HepG2 (cell line): ENCODE measurements around the gene MSL2. TPM values are rescaled to one million over a fixed set of nuclear protein-coding genes. Genes with fewer than 3 reads are reported as not detected.

Experiments
- ATAC-seq: fragments of 200-7000 bp; cut with Tn5 transposase; 3 replicates; pipeline ENCODE4 v1.9.1; 2020; ENCODE audit warnings: mild to moderate bottlenecking, moderate library complexity
- BruUV-seq: library from RNA; stranded (reverse); fragments of 400-500 nt; replicated peaks from 2 replicates; lab custom pipeline; 2021; lab: Mats Ljungman, UMichigan
- CTCF ChIA-PET: fragments of 300-600 bp; formaldehyde crosslinking; extraction: SDS; loops from one replicate; lab custom pipeline; 2021; ENCODE audit warnings: low total read pairs, inconsistent platforms, low intra/inter-chr PET ratio; lab: Yijun Ruan, JAX
- POLR2A ChIA-PET: fragments of 350-600 bp; sonication (Branson Sonifier 250); formaldehyde crosslinking; loops from one replicate; lab custom pipeline; 2020; ENCODE audit warnings: antibody characterized with exemption, inconsistent platforms; lab: Yijun Ruan, JAX
- DNase-seq: peaks from one replicate; pipeline ENCODE4 v3.0.0-alpha.2; 2015; ENCODE audit warnings: low spot score
- FAIRE-seq: peaks from 3 replicates; lab custom pipeline; 2011; peaks lifted over from hg19 to GRCh38; lab: Jason Lieb, UNC
- H2AFZ ChIP-seq: one replicate; pipeline ENCODE4 v1.6.1; 2011; ENCODE audit warnings: low read length, inconsistent platforms
- H3K27ac ChIP-seq: fragments of 300-600 bp; 3 replicates; pipeline ENCODE4 v1.8.0; 2011; ENCODE audit warnings: mixed run types, mild to moderate bottlenecking, mixed read lengths, low read length, inconsistent platforms; ENCODE audit not compliant: insufficient read depth; ENCODE audit errors: extremely low read length
- H3K27me3 ChIP-seq, 2 experiments: fragments of 200-600 bp in 1 of 2; 2 replicates in 1 of 2; 3 replicates in 1 of 2; pipeline versions ENCODE4 v1.6.0 to v1.8.0; 2011; ENCODE audit warnings: low read length in 2 of 2, mild to moderate bottlenecking in 2 of 2, moderate library complexity in 2 of 2, inconsistent platforms in 1 of 2; ENCODE audit not compliant: insufficient read depth in 2 of 2, control insufficient read depth in 1 of 2
- H3K36me3 ChIP-seq, 2 experiments: fragments of 200-600 bp in 1 of 2; replicated peaks in 1 of 2; 2 replicates in 1 of 2; 3 replicates in 1 of 2; pipeline versions ENCODE4 v1.5.1 to v1.8.0; 2011; ENCODE audit warnings: low read length in 2 of 2, inconsistent platforms in 1 of 2; ENCODE audit not compliant: insufficient read depth in 2 of 2, control insufficient read depth in 1 of 2
- H3K4me1 ChIP-seq: 2 replicates; pipeline ENCODE4 v1.5.1; 2012; ENCODE audit warnings: low read length, inconsistent platforms; ENCODE audit not compliant: insufficient read depth
- H3K4me2 ChIP-seq: 2 replicates; pipeline ENCODE4 v1.6.0; 2011; ENCODE audit warnings: low read depth, low read length, inconsistent platforms
- H3K4me3 ChIP-seq, 3 experiments: fragments of 200-600 bp in 1 of 3; sonication (generic), shearing (Covaris generic) in 1 of 3; replicated peaks in 1 of 3; 2 replicates each; pipeline ENCODE4 v1.5.1; 2011 to 2016; ENCODE audit warnings: low read length in 3 of 3, inconsistent platforms in 2 of 3, low read depth in 2 of 3, mild to moderate bottlenecking in 2 of 3, control low read depth in 1 of 3, mixed read lengths in 1 of 3; ENCODE audit not compliant: insufficient read depth in 1 of 3
- H3K79me2 ChIP-seq: one replicate; pipeline ENCODE4 v1.6.1; 2011; ENCODE audit warnings: low read length, inconsistent platforms; ENCODE audit not compliant: insufficient read depth
- H3K9ac ChIP-seq: 2 replicates; pipeline ENCODE4 v1.6.0; 2011; ENCODE audit warnings: mild to moderate bottlenecking, low read depth, low read length, inconsistent platforms; ENCODE audit not compliant: insufficient read depth
- H3K9me3 ChIP-seq: 2 replicates; pipeline ENCODE4 v1.5.1; 2012; ENCODE audit warnings: mild to moderate bottlenecking, low read length
- H4K20me1 ChIP-seq: 2 replicates; pipeline ENCODE4 v1.6.0; 2011; ENCODE audit warnings: inconsistent platforms, mild to moderate bottlenecking, low read length, moderate library complexity; ENCODE audit not compliant: insufficient read depth
- FOXA1 ChIP-seq, 2 experiments: fragments of 450-650 bp in 1 of 2; sonication (generic) in 1 of 2; formaldehyde crosslinking in 1 of 2; IDR thresholded peaks; 2 replicates each; pipeline versions ENCODE4 v1.4.0 to v1.6.1; 2016 to 2020; ENCODE audit warnings: missing genetic modification reagents in 1 of 2
- RERE ChIP-seq: IDR thresholded peaks from 2 replicates; pipeline ENCODE4 v1.6.1; 2016; ENCODE audit warnings: low read depth, missing genetic modification reagents, missing compliant biosample characterization
- ZBTB2 ChIP-seq: sonication (generic); formaldehyde crosslinking; IDR thresholded peaks from 2 replicates; pipeline ENCODE4 v1.8.0; 2022; ENCODE audit warnings: low read depth, missing genetic modification reagents
- ZIK1 ChIP-seq: sonication (generic); formaldehyde crosslinking; IDR thresholded peaks from 2 replicates; pipeline ENCODE4 v1.5.0; 2020; ENCODE audit warnings: mild to moderate bottlenecking, low read depth, missing genetic modification reagents, borderline replicate concordance
- ZNF589 ChIP-seq: sonication (generic); formaldehyde crosslinking; conservative IDR thresholded peaks from 2 replicates; pipeline ENCODE4 v1.8.0; 2022; ENCODE audit warnings: mild to moderate bottlenecking, moderate library complexity, missing genetic modification reagents
- WGBS: methylation state at CpG from one replicate; pipeline ENCODE4 v1.1.6; 2017; ENCODE audit warnings: low lambda C conversion rate; 5-methylcytosine and 5-hydroxymethylcytosine counted together
- in situ Hi-C: cut with HindIII; loops from 2 replicates; pipeline ENCODE4 v1.10.0; 2017; ENCODE audit warnings: low pct_unique_long_range_greater_than_20kb; ENCODE audit not compliant: extremely low pct_ligation_motif_present
- intact Hi-C: fragments of 100-400 bp; cut with micrococcal nuclease; formaldehyde crosslinking; loops from one replicate; pipeline ENCODE4 v1.10.0; 2022; ENCODE audit not compliant: unreplicated experiment
- polyA plus RNA-seq, 8 experiments: library from polyadenylated mRNA; depleted of rRNA in 3 of 8; stranded (reverse) in 7 of 8; unstranded in 1 of 8; fragments of >200 nt; fragmentation: Illumina TruSeq in 4 of 8; extraction: Trizol in 4 of 8; gene quantifications; 2 replicates each; pipeline versions ENCODE4 v1.2.1 to v1.2.3, GENCODE V29; 2011 to 2016; ENCODE audit warnings: low read depth in 4 of 8, missing spikeins in 1 of 8, mixed read lengths in 1 of 8; ENCODE audit not compliant: insufficient read depth in 1 of 8
- total RNA-seq, 5 experiments: library from RNA; depleted of rRNA; stranded (reverse); fragments of >200 nt; fragmentation: Illumina TruSeq; extraction: Trizol; gene quantifications; 2 replicates each; pipeline ENCODE4 v1.2.3, GENCODE V29; 2016; ENCODE audit warnings: low read depth in 1 of 5

Gene MSL2
- total and polyA plus RNA-seq, 2 of the 13 experiments (the other 11 are each of a cell fraction or from before 2014, with no cell fraction given) = 6.9 to 11.7 TPM

GRCh38 chr3:136237103-136237502 is 41.0 kb upstream of the MSL2 start:
- 33% methylated on average over 1 of the region's 1 CpG for whole genome bisulfite sequencing
- Histone ChIP-seq H3K36me3 (no peaks in the 10 kb centered on the region), H3K9ac (no peak overlapping the region), H3K4me1 (peaks cover 48% of the 10 kb centered on the region)
- POLR2A ChIA-PET = interaction anchor here (2.5 to 5.3 kb wide), 2 partner anchors 13 to 40 kb away, joined by 27 to 34 read pairs; partner anchors contain the start of genes MSL2 and PCCB
- intact Hi-C loops = no loop called here
- CTCF ChIA-PET = interaction anchor here (0.9 kb wide), 1 partner anchor 11 kb away, joined by 3 read pairs; no protein-coding TSS in a partner anchor
- TF ChIP-seq ZNF589 (CRISPR knock-in tag) (no peak), RERE (CRISPR knock-in tag) (no peak), ZIK1 (CRISPR knock-in tag) (no peak), ZBTB2 (CRISPR knock-in tag) (no peak), FOXA1 (IDR thresholded peaks at IDR 0.05) (no peak), FOXA1 (CRISPR knock-in tag; IDR thresholded peaks at IDR 0.05) (0 out of 2 replicates have a peak, but pooled peaks have one; percentile 17)
- TF ChIP-seq, all 625 proteins: peak for 1
- Histone ChIP-seq H3K79me2 (no peaks in the 10 kb centered on the region), H3K27me3 (no peaks in the 10 kb centered on the region; a peak in 1 of 5 replicates), H3K4me2 (peak overlapping the region; percentile 11; the same call in 1 of the 2 replicates), H2AFZ (no peak overlapping the region), H3K27ac (no peak overlapping the region), H3K9me3 (no peaks in the 10 kb centered on the region), H3K4me3 (no peak overlapping the region), H4K20me1 (no peaks in the 10 kb centered on the region)
- no TSS peak for BruUV-seq
- ATAC-seq = peak; percentile 15; the same call in 2 of the 3 replicates
- in situ Hi-C loops = no loop called here
- FAIRE-seq = no peak
- no peak for DNase-seq
